Measurements from ENCODE around the gene RGS12. TPM values are rescaled to one million over a fixed set of nuclear protein-coding genes. Genes with fewer than 3 reads are reported as not detected.

The RGS12 gene
- total RNA-seq, 1 donor, result 15.1 TPM

GRCh38 chr4:3283483-3283882 is 9.3 kb upstream of the RGS12 start:
- no peak for TF ChIP-seq CTCF (IDR thresholded peaks at IDR 0.05; ENCODE audit: insufficient read depth, low read length)
- H3K4me3 ChIP-seq (ENCODE audit: low read depth, low read length), result no peak overlapping the region
- DNase-seq (ENCODE audit: low read depth), result no peak

- DNase-seq (ENCODE audit: low read depth), result no peak
- no peak overlapping the region for H3K4me3 ChIP-seq (ENCODE audit: low read depth, low read length)
- TF ChIP-seq CTCF (IDR thresholded peaks at IDR 0.05; ENCODE audit: insufficient read depth, low read length), result no peak
Measured at GRCh38 chr4:3283916-3284315, 8.9 kb upstream of the RGS12 start.

DNA sequence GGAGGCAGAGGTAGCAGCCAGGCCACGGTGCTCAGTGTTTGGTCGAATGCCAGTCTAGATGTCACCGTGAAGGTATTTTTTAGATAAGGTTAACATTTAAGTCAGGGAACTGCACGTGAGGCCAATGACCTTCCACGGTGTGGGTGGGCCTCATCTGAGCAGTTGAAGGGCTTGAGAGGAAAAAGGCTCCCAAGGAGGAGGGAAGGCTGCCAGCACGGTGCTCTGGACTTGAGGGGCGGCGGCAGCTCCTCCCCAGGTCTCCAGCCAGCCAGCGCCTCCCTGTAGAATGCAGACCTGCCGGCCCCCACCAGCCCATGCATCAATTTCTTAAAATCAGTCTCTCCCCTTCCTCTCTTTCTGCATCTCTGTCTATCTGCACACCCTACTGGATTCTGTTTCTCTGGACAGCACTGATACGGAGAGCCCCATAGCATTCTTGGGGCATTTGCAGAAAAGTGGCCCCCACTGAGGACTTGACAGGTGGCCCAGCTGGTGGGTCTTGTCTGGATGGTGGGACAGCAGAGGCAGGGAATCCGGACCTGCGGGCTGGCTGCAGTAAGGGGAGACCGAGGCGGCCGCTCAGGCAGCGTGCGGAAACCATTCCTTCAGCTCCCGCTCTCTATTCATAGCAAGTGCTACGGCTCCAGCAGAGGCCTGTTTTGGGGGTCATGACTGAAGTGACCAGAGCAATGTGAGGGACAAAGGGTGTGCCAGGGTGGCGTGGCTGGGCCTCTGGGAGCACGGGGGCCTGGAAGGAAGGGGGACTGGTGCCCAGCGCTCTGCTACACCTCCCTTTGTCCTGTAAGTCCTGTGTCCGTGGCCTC is 7.9 kb upstream of the RGS12 start:
- no peak for DNase-seq (ENCODE audit: low read depth)
- H3K4me3 ChIP-seq (ENCODE audit: low read depth, low read length), result no peak overlapping the region
- TF ChIP-seq CTCF (IDR thresholded peaks at IDR 0.05; ENCODE audit: insufficient read depth, low read length), result no peak

DNA sequence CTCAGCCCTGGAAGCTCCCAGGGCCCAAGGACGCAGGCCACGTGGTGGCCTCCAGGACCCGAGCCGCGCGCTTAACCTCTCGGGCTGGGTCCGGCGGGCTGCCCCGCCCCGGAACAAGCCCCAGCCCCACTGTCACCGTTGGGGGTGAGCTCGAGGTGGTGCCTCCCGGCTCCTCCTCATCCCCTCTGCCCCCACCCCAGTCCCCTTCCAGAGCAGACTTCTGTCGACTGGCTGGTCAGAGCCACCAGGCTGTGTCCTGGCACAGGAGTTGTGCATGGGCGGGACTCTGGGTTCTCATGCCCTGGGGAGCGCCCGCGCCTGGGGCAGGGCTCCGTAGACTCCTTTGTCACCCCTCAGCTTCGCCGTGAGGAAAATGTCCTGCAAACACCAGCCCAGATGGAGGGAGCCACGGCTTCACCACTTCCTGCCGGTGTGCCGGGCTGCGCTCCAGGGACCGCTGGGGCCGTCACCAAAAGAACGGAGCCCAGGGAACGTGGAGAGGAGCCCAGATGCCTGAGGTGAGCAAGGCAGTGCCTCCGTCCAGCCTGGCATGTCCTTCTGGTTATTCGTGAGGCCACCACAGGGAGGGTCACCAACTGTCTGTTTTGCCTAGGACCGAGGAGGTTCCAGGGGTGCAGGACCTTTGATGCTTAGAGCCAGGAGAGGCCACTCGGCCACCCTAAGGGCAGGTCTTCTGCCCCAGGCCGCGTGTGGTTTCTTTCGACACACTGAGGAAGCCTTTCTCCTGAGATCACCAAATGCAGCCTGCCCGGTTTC is 7.1 kb upstream of the RGS12 start:
- DNase-seq (ENCODE audit: low read depth), result peak; percentile 25
- no peak overlapping the region for H3K4me3 ChIP-seq (ENCODE audit: low read depth, low read length)
- TF ChIP-seq CTCF (IDR thresholded peaks at IDR 0.05; ENCODE audit: insufficient read depth, low read length), result no peak

GRCh38 chr4:3286335-3287175 is 6.3 kb upstream of the RGS12 start:
- H3K4me3 ChIP-seq (ENCODE audit: low read depth, low read length), result no peak overlapping the region
- TF ChIP-seq CTCF (IDR thresholded peaks at IDR 0.05; ENCODE audit: insufficient read depth, low read length), result no peak
- DNase-seq (ENCODE audit: low read depth), result no peak

DNA sequence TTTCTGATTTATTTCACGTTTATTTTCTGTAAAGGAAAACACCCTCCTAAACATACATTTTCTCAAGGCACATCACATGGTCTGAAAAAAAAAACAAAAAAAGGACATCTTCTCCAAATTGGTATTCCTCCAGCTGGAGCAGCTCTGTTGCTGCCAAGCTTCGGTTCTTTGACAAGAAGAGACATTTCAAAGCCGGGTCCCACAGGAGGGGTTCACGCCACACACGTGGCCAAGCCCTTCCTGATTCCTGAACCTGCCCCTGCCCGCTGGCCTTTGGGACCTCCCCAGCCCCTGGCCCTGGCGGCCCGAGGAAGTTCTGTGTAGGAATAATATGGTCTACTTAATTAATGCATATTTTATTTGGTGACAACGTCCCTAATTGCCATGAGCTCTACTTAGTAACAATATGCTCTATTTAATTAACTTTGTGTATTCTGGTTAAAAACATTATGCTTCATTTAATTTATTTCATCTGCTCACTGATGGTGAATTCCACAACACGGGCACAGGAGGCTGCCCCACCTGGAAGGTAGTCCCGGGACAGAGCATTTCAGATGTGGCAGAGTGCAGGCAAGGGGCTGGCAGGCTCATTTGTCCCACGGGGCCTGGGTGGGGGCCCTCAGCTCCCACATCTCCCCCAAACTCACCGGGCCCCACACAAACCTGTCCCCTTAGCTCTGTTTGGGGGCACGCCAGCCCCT is 5.4 kb upstream of the RGS12 start:
- no peak for DNase-seq (ENCODE audit: low read depth)
- no peak overlapping the region for H3K4me3 ChIP-seq (ENCODE audit: low read depth, low read length)
- TF ChIP-seq CTCF (IDR thresholded peaks at IDR 0.05; ENCODE audit: insufficient read depth, low read length), result no peak
